ENCODE data around the gene NDUFB4.

Gene NDUFB4
- 47.4 to 51.0 reads per million in 2 experiments for total RNA-seq

DNA sequence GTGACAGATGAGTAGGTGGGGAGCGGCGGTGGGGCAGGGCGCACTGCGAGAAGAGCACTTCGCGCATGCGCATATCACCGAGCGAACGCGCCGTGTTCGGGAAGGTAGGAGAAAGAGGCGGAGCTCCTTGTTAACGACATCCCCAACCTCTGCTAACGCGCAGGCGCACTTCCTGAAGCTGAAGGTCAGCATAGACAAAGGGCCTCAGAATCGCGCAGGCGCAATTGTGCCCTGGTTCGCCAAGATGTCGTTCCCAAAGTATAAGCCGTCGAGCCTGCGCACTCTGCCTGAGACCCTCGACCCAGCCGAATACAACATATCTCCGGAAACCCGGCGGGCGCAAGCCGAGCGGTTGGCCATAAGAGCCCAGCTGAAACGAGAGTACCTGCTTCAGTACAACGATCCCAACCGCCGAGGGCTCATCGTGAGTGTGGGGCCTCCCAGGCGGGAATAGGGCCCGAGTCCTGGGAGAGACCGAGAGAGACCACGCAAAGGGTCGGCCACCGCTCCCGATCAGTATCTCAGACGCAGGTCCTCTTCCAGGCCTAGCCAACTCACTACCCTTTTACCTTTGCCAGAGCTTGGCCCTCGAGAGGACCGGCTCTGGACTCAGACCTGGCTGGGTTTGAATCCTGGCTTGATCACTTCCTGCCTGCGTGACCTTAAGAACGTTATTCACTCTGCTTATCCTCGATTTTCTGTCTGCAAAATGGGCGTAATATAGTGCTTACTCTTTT is at the start of gene NDUFB4:
TSS of gene NDUFB4 (plus strand) at position 221 of the 737 bp plus-strand sequence. CDS start at position 245, 24 bp downstream.
- DNase-seq (ENCODE audit: low read depth): peak; percentile 95

- DNase-seq (ENCODE audit: low read depth): no peak
These were observed 45.6 kb upstream of the NDUFB4 start for GRCh38 chr3:120550546-120550945.

DNA sequence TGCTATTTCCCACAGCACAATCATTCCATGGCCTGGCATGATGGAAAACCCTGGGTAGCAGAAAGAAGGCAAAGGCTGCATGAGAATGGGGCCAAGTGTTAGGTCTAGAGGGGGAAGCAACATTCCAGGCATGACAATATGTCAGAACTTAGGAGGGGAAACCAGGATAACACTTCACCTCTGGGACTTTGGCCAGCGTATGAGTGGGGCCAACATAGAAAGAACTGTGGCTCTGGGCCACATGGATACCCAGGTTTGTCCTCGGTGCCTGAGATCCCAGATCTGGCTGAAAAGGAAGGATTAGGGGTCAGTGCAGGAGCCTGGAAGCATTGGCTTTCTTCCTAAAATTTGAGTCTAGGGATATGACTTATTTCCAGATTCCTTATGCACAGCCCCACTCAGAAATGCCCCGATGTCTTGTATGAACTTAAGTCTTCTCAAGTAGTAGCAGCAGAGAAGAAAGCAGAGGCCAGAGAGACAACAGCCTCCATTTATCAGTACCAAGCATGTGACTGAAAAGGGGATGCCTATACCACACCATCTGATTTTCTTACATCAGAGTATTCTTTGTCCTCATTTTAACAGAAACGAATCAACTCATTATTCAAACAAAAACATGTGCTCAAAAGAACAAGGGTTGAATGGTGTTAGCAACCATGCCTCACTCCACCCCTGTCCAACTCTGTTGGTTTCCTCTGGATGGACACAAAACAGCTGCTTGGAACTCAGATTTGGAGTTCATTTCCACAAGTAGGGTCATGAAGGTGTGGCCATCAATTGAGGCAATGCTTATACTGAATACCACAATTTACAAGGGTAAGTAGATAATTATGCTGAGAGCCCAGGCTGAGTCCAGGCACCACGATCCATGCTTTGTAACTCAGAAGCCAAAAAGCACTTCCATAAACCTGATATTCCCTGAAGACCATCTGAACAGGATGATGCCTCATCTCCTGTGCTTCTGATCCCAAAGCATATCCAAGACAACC is 43.7 kb upstream of the NDUFB4 start:
- no peak for DNase-seq (ENCODE audit: low read depth)

- DNase-seq (ENCODE audit: low read depth): no peak
These were observed 41.1 kb upstream of the NDUFB4 start for GRCh38 chr3:120554812-120555606.

GRCh38 chr3:120555657-120556509 is 40.3 kb upstream of the NDUFB4 start:
- DNase-seq (ENCODE audit: low read depth): no peak

DNA sequence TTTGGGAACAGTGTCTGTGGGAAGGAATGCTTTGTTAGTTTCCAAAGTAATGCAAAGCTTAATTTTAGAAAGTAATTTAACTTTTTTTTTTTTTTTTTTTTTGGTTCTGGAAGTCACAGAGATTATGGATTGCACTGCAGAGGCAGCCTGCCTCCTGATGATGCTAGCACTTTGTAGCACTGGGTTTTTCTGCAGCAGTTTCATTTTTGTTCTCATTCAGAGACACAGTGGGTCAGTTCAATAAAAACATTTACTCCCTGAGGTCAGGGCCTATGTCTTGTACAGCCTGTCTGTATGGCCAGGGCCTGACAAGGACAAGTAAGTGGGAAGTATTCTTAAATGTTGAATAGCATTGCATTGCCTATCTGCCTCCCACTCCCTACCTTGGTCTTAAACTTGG is 39.0 kb upstream of the NDUFB4 start:
- no peak for DNase-seq (ENCODE audit: low read depth)

- peak; percentile 82 for DNase-seq (ENCODE audit: low read depth)
These were observed 37.3 kb upstream of the NDUFB4 start for GRCh38 chr3:120558771-120559241.

GRCh38 chr3:120559242-120560061 is 36.7 kb upstream of the NDUFB4 start:
- no peak for DNase-seq (ENCODE audit: low read depth)

- no peak for DNase-seq (ENCODE audit: low read depth)
These were observed 35.6 kb upstream of the NDUFB4 start for GRCh38 chr3:120560304-120561250.

GRCh38 chr3:120561251-120562045 is 34.7 kb upstream of the NDUFB4 start:
- DNase-seq (ENCODE audit: low read depth): peak; percentile 55

- DNase-seq (ENCODE audit: low read depth): no peak
These were observed 32.6 kb upstream of the NDUFB4 start for GRCh38 chr3:120563356-120564022.

DNA sequence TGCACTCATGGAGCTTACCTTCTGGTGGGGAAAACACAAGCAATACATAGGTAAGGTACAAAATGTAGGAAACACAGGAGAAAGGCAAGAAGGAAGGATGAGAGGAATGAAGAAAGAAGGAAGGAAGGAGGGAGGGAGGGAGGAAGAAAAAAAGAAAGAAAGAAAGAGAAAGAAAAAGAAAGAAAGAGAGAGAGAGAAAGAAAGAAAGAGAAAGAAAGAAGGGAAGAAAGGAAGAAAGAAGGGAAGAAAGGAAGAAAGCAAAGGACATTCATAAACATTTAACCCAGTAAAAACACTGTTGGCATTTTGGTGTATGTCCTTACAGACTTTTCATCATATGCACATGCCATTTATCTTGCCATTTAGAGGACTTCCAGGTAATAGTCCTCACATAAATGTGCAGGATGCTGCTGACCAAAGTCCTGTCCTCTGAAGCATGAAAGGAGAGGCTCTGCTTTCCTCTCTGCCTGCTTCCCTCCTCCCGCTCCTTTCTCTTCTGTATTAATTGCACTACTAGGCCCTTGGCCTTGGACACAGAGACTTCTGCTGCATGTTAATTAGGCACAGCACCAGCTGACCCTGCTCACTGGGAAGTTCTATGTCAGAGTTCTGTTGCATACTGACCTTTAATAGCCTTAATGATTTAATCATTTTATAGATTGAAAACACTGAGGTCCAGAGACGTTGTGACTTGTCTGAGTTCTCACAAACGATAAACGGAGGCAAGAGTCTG is 29.7 kb upstream of the NDUFB4 start:
- DNase-seq (ENCODE audit: low read depth): no peak

GRCh38 chr3:120567370-120568201 is 28.6 kb upstream of the NDUFB4 start:
- no peak for DNase-seq (ENCODE audit: low read depth)

DNA sequence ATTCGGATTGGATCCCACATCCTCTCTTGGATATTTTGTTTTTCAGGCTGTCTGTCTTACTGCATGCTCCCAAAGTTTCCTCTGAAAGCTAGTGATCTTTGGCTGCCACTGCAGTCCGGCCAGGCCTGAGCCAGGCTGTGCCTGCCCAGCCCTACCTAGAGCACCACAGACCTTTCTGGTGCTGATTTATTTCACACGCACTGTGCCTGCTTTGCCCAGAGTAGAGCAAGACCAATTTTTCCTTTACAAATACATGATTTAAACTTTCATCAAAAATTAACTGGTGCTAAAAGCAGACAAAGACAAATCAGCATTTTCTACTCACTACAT is 28.0 kb upstream of the NDUFB4 start:
- no peak for DNase-seq (ENCODE audit: low read depth)

GRCh38 chr3:120568598-120568997 is 27.5 kb upstream of the NDUFB4 start:
- DNase-seq (ENCODE audit: low read depth): no peak
